Vagina (tissue), 2 donors: ENCODE results near the gene RPS6KA2.

Experiments
- POLR2A ChIP-seq, 2 donors: fragments of 450-650 bp; IDR thresholded peaks; one replicate each; pipeline ENCODE4 v1.6.1; 2017; ENCODE audit warnings: antibody characterized with exemption in 2 of 2, mild to moderate bottlenecking in 2 of 2, moderate library complexity in 2 of 2
- TF ChIP-seq, protein P1 (sequence below), 3 experiments: fragments of 450-650 bp in 2 of 3; fragments of 200-600 bp in 1 of 3; sonication (generic) in 1 of 3; IDR thresholded peaks; one replicate each; pipeline ENCODE4 v1.5.1; 2017 to 2019; ENCODE audit warnings: antibody characterized with exemption in 3 of 3, mild to moderate bottlenecking in 2 of 3, moderate library complexity in 2 of 3

DNA sequence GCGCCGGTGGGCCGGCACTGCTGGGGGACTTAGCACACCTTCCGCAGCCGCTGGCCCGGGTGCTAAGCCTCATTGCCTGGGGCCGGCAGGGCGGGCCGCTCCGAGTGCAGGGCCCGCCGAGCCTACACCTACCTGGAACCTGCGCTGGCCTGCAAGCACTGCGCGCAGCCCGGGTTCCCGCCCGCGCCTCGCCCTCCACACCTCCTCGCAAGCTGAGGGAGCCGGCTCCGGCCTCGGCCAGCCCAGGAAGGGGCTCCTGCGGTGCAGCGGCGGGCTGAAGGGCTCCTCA lies 233.6 kb downstream of the RPS6KA2 start:
- TF ChIP-seq, protein P1, sequence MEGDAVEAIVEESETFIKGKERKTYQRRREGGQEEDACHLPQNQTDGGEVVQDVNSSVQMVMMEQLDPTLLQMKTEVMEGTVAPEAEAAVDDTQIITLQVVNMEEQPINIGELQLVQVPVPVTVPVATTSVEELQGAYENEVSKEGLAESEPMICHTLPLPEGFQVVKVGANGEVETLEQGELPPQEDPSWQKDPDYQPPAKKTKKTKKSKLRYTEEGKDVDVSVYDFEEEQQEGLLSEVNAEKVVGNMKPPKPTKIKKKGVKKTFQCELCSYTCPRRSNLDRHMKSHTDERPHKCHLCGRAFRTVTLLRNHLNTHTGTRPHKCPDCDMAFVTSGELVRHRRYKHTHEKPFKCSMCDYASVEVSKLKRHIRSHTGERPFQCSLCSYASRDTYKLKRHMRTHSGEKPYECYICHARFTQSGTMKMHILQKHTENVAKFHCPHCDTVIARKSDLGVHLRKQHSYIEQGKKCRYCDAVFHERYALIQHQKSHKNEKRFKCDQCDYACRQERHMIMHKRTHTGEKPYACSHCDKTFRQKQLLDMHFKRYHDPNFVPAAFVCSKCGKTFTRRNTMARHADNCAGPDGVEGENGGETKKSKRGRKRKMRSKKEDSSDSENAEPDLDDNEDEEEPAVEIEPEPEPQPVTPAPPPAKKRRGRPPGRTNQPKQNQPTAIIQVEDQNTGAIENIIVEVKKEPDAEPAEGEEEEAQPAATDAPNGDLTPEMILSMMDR (IDR thresholded peaks at IDR 0.05) = no peak
- no peak for TF ChIP-seq POLR2A (IDR thresholded peaks at IDR 0.05)
